Lung (tissue), 12 donors: ENCODE data around the gene KRT13. TPM values are rescaled to one million over a fixed set of nuclear protein-coding genes. Genes with fewer than 3 reads are reported as not detected.

Experiments
- ATAC-seq: fragments of 200-7000 bp; cut with Tn5 transposase; one replicate; pipeline ENCODE4 v1.9.1; 2020; ENCODE audit warnings: moderate number of reproducible peaks; ENCODE audit not compliant: insufficient read depth, low FRiP score
- DNase-seq, 3 donors: peaks; one replicate each; pipeline ENCODE4 v3.0.0-alpha.2; 2013 to 2017
- H3K27ac ChIP-seq, 2 donors: one replicate each; pipeline ENCODE4 v1.5.1; 2013; ENCODE audit warnings: mild to moderate bottlenecking in 2 of 2, moderate library complexity in 2 of 2, control low read depth in 1 of 2, inconsistent platforms in 1 of 2, low read depth in 1 of 2, low read length in 1 of 2
- H3K27me3 ChIP-seq, 3 donors: one replicate each; pipeline ENCODE4 v1.5.1; 2013; ENCODE audit warnings: low read length in 2 of 3; ENCODE audit not compliant: control insufficient read depth in 3 of 3, insufficient read depth in 3 of 3
- H3K36me3 ChIP-seq, 4 donors: one replicate each; pipeline ENCODE4 v1.5.1; 2013; ENCODE audit warnings: low read length in 4 of 4, mild to moderate bottlenecking in 1 of 4, moderate library complexity in 1 of 4; ENCODE audit not compliant: control insufficient read depth in 4 of 4, insufficient read depth in 4 of 4
- H3K4me1 ChIP-seq, 5 donors: one replicate each; pipeline ENCODE4 v1.5.1; 2013; ENCODE audit warnings: low read length in 5 of 5, mild to moderate bottlenecking in 2 of 5, moderate library complexity in 1 of 5; ENCODE audit not compliant: control insufficient read depth in 5 of 5, insufficient read depth in 5 of 5
- H3K4me3 ChIP-seq: one replicate; pipeline ENCODE4 v1.5.1; 2013; ENCODE audit warnings: mild to moderate bottlenecking, control low read depth, moderate library complexity
- H3K9ac ChIP-seq, 2 donors: one replicate each; pipeline ENCODE4 v1.5.1; 2013; ENCODE audit warnings: low read length in 2 of 2, control low read depth in 1 of 2; ENCODE audit not compliant: insufficient read depth in 1 of 2
- H3K9me3 ChIP-seq, 4 donors: one replicate each; pipeline ENCODE4 v1.5.1; 2013; ENCODE audit warnings: low read length in 3 of 4, mild to moderate bottlenecking in 1 of 4, moderate library complexity in 1 of 4; ENCODE audit not compliant: control insufficient read depth in 4 of 4, insufficient read depth in 3 of 4
- CTCF ChIP-seq: IDR thresholded peaks from 2 replicates; pipeline ENCODE4 v1.5.1; 2012; ENCODE audit warnings: mild to moderate bottlenecking; ENCODE audit errors: control extremely low read depth, extremely low read depth
- WGBS, 2 donors: extraction: QIAGEN DNeasy Blood & Tissue Kit; methylation state at CpG; one replicate each; pipeline ENCODE4 v1.1.7; 2013; 5-methylcytosine and 5-hydroxymethylcytosine counted together
- polyA plus RNA-seq, 2 donors: library from polyadenylated mRNA; stranded (reverse); fragments of 200-250 nt; gene quantifications; one replicate each; pipeline ENCODE4 v1.2.1, GENCODE V29; 2013
- total RNA-seq, 2 donors: library from RNA; depleted of rRNA in 1 of 2; stranded (reverse); fragments of >200 nt in 1 of 2; gene quantifications; one replicate each; pipeline ENCODE4 v1.2.1, GENCODE V29; 2014 to 2021
- donor health status: control.
- donor health status: control.
- donor health status: Bipolar disorder and iron deficiency.
- donor health status: healthy.
- donor health status: DM: yes; HTN: yes; CAD: no.

KRT13 gene
- total and polyA plus RNA-seq, 4 donors: 4.0 to 16.1 (median 9.8) TPM

- 45 to 48% methylated on average over 12 of the region's 12 CpGs for WGBS, 2 donors
- H3K27ac ChIP-seq: peak overlapping the region in 1 of 2 donors; percentile 50
- no peaks in the 10 kb centered on the region for H3K9me3 ChIP-seq
- peaks cover 0 to 12% (median 7%) of the 10 kb centered on the region in 5 donors for H3K4me1 ChIP-seq
- ATAC-seq (peak; percentile 86), DNase-seq (peak; percentile 53 to 72 (median 72))
- no peak overlapping the region for H3K9ac ChIP-seq
- H3K4me3 ChIP-seq: no peak overlapping the region
- H3K36me3 ChIP-seq: no peaks in the 10 kb centered on the region
- no peaks in the 10 kb centered on the region for H3K27me3 ChIP-seq
- TF ChIP-seq CTCF: peak; percentile 50
Observed at GRCh38 chr17:41496803-41497484, 8.5 kb downstream of the KRT13 start.

DNA sequence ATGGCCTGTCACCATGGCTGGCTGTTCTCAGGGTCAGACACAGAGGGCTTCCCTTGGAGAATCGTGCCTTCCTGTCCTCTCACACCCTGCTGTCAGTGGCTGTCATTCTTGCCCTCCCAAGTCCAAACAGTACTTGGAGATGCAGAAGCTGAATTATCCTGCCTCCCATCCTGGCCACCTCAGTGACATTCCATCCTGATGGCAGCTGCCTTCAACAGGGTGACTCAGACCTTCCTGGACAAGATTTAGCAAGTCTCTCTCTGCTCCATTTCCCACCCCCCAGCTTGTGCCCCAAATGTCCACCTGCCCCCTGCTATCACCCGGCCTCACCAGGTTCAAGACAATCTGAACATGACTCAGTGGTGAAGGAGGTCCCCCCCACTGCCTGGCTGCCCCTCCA lies 10.9 kb downstream of the KRT13 start:
- H3K4me1 ChIP-seq: peaks cover 0 to 12% (median 7%) of the 10 kb centered on the region in 5 donors
- no peaks in the 10 kb centered on the region for H3K27me3 ChIP-seq
- no peak overlapping the region for H3K4me3 ChIP-seq
- no peak overlapping the region for H3K27ac ChIP-seq
- no peak overlapping the region for H3K9ac ChIP-seq
- TF ChIP-seq CTCF: no peak
- ATAC-seq: no peak
- no peaks in the 10 kb centered on the region for H3K36me3 ChIP-seq
- H3K9me3 ChIP-seq: no peaks in the 10 kb centered on the region
- no peak for DNase-seq
- 64 to 85% methylated on average over 2 of the region's 2 CpGs for WGBS, 2 donors

DNA sequence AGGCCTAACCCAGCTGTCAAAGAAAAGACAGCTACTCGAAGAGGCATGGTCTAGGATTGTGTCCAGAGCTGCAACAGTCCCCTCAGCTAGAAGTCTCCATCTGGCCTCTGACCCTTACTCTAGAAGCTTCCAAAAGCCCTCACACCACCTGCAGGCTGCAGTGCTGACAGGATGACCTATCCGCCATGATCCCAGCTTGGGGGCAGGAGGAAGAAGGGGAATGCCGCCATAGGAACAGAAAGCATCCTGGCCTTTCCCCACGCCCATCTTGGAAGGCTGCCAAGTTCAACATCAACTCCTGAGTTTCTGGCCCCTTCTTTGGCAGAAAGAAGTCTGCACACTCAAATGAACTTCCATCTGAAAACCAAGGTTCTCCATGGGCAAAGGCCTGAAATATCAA lies 12.6 kb downstream of the KRT13 start:
- DNase-seq: peak; percentile 72 to 83 (median 76)
- 45 to 56% methylated on average over 4 of the region's 4 CpGs for WGBS, 2 donors

More for the DNA sequence above, 12.6 kb downstream of the KRT13 start:
- no peak for ATAC-seq
- Histone ChIP-seq H3K4me3 (no peak overlapping the region), H3K36me3 (no peaks in the 10 kb centered on the region), H3K4me1 (peaks cover 0 to 12% (median 7%) of the 10 kb centered on the region in 5 donors), H3K9ac (no peak overlapping the region), H3K27ac (no peak overlapping the region), H3K9me3 (no peaks in the 10 kb centered on the region), H3K27me3 (no peaks in the 10 kb centered on the region)
- no peak for TF ChIP-seq CTCF
